Measurements from ENCODE around the gene PLEKHM1.

PLEKHM1 gene

DNA sequence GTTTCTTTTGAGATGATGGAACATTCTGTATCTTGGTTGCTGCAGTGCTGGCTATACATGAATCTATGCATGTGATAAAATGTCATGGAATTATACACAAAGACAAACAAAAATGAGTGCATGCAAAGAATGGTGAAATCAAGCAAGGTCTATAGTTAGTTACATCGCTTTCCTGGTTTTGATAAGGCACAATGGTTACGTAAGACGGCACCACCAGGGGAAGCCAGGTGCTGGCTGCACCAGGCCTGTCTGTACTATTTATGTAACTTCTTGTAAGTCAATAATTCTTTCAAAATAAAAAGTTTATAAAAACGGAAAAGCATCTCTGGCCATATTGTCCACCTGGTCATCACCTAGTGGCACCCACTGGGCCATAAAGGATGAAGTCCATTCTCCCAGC, 104.3 kb downstream of the PLEKHM1 start:
- no peak for TF ChIP-seq CTCF (conservative IDR thresholded peaks at IDR 0.05; ENCODE audit: low read length)
- DNase-seq (ENCODE audit: low read depth), result no peak
- H3K4me3 ChIP-seq (ENCODE audit: low read length), result no peak overlapping the region
